HG03558 (cell line): ENCODE measurements around the gene TRIM47.
"Not testable (repeated sequence)": the region's sequence is repeated elsewhere in the genome, so short reads cannot be mapped to it uniquely, and the experiment has no call there.

Source experiments
- ATAC-seq: cut with Tn5 transposase; IDR thresholded peaks from one replicate; pipeline ENCODE4 v1.9.1; 2021; ENCODE audit warnings: moderate number of reproducible peaks; ENCODE audit not compliant: unreplicated experiment; ENCODE audit errors: extremely low read depth

Gene TRIM47

GRCh38 chr17:75892556-75893224, 14.3 kb upstream of the TRIM47 start:
- no peak for ATAC-seq

GRCh38 chr17:75891605-75892555, 13.5 kb upstream of the TRIM47 start:
- ATAC-seq: no peak

DNA sequence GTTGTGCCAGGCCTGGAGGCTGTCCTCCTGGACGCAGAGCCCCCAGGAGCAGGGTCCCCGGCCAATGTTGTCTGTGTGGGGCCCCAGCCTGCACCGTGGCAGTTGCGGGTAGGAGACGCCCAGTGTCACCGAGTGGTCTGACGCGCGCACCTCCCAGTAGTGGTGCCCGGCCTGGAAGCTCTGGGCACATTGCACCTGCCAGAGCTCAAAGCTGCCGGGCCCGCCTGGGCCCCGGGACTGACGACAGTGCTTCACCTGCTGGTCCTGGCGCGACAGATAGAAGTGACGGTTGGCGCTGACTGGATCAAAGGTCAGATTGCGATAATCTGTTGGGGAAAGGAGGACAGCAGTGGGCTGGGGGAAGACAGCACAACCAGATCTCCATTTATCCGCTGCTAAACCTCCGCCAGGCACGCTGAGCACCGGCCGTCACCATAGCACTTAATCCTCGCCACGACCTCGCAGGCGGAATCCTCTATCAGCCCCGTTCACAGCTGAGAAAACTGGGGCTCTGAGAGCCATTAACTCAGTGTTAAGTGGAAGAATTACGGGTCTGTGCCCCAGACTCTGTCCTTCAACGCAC, 12.7 kb upstream of the TRIM47 start:
- no peak for ATAC-seq

- no peak for ATAC-seq
Observed at GRCh38 chr17:75889454-75889853, 11.1 kb upstream of the TRIM47 start.

DNA sequence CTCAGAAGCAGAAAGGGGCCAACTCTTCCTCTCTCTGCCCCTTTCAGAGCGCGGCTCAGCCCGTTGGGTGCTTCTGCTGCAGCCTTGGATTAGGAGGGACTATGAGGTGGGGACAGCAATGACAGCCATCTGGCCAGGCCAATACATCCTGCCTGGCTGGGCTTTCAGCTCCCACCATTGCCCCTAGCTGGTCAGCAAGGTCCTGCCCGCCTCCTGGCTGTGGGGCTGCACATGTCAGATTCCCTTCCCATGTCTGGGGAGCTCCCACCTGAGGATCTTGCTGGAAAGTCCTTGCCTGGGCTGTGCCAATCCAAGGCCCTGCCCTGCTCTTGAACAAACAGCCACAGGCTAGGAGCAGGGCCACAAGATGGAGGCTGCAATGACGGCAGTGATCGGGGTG, 10.1 kb upstream of the TRIM47 start:
- no peak for ATAC-seq

- ATAC-seq: not testable (repeated sequence)
Observed at GRCh38 chr17:75885860-75886259, 7.5 kb upstream of the TRIM47 start.

DNA sequence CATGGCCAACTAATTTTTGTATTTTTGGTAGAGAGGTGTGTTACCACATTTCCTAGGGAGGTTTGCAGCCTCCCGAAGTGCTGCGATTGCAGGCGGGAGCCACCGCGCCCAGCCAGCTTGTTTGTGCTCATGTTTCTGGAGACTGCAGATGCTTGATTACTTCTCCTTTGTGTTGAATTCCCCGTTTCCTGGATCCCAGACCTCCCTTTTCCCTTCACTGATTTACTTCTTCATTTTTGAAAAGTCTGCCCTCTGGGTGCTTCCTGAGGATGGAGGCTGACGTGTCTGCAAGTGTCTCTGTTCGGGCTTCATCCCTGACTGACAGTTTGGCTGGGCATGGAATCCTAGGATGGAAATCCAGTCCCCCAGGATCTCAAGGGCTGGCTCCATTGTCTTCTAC, 7.0 kb upstream of the TRIM47 start:
- ATAC-seq: no peak

DNA sequence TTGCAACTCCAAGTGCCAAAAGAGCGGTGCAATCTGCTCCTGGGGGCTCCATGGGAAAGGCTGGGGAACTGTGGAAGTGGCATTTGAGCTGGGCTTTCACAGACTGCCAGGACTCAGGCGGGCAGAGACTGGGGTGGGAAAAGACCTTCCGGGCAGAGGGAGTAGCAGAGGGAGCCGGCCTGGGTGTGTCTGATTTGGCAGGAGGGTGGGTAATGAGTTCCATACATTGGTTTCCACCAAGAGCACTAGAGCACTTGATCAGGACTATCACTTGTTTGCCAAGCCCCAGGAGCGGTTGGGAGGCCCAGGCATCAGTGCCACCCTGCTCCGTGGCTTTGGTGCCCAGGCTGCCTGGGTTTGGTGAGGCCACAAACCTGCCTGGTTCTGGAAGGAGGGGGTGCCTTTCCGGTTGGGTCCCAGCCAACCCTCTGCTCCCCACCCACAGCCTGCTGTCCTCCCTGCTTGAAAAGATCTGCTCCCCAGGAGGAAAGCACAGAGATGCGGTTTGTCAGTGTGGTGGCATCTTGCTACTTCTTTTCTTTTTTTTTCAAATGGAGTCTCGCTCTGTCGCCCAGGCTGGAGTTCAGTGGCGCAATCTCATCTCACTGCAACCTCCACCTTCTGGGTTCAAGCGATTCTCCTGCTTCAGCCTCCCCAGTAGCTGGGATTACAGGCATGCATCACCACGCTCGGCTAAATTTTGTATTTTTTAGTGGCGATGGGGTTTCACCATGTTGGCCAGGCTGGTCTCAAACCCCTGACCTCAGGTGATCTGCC, 3.5 kb upstream of the TRIM47 start:
- no peak for ATAC-seq

DNA sequence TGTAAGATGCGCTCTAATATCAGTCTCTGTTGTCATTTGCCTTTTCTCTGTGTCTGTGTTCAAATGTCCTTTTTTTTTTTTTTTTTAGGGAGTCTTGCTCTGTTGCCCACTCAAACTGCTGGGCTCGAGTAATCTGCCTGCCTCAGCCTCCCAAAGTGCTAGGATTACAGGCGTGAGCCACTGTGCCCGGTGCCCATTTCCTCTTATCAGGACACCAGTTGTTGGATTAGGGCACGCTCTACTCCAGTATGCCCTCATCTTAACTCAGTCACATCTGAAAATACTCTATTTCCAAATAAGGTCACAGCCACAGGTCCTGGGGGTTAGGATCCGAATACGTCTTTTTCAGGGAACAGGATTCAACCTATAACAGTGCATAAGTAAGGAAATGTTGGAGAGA, 1.9 kb upstream of the TRIM47 start:
- ATAC-seq: no peak

- no peak for ATAC-seq
Observed at GRCh38 chr17:75877752-75878173, 618 bp downstream of the TRIM47 start.

- no peak for ATAC-seq
Observed at GRCh38 chr17:75876938-75877751, 1.2 kb downstream of the TRIM47 start.

- ATAC-seq: no peak
Observed at GRCh38 chr17:75876190-75876937, 2.0 kb downstream of the TRIM47 start.

- no peak for ATAC-seq
Observed at GRCh38 chr17:75875940-75876189, 2.5 kb downstream of the TRIM47 start.

DNA sequence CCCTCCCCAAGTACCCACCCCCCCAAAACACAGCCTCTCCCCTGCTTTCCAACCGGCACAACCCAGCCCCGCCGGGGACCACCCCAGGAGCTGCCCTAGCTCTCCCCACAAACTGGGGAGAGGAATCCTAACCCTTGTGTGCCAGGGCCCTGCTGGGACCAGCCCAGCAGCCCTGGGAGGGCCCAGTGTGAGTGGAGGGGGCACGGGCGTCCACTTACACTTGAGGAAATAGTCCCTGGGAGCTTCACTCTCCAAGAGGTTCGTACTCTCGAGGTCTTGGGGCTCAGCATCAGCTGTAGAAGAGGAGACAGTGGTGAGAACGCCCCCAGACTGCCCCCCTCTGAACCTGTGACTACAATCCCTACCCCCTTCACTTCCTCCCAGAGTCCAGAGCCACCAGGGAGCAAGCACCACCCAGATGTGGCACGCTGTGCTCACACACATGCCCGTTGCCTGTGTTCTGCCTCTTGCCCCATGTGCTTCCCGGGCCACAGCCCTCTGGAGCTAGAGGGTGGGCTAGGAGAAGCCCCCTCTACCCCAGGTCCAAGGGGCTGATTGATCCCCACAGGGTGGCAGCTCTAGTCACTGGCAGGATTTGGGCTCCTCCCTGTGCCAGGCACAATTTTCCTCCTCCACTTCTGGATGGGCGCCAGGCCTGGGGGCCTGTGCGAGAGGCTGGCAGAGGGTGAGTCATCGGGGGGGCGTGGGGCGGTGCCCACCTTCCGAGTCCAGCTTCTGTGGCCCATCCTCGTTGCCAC, 3.0 kb downstream of the TRIM47 start:
- ATAC-seq: no peak

DNA sequence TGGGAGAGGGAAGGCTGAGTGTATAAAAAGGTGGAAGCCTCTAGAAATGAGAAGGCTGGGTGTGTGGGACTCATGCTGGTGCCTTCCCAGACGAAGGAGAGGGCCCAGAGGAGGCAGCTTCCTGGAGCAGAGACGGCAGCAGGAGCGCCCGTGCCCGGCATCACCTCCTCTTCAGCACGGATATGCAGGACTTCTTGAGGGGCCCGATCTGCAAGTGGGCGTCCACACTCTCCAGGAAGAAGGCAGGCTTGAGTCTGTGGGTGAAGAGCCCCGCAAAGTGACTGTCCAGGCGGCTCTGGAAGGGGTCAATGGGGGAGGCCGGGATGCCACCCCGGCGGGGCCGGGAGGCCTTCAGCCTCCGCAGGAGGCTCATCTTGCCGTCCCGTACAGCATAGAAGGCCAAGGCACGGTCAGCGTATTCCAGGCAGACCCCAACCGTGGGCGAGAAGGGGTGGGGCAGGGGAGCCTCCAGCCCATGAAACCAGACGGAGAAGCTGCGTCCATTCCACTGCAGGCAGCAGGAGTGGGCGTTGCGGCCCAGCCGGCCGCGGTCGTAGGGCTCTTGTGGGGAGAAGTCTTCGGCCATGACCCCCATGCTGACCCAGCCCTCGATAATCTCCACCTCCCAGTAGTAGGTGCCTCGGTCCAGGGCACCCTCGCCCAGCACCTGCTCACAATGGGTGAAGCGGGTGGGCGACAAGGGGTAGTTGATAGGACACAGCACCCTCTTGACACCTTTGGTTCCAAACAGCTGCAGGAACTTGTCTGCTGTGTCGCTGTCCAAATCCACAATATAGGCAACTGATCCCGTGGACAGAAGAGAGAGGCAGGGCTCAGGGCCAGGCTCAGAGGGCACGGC, 3.8 kb downstream of the TRIM47 start:
- no peak for ATAC-seq

DNA sequence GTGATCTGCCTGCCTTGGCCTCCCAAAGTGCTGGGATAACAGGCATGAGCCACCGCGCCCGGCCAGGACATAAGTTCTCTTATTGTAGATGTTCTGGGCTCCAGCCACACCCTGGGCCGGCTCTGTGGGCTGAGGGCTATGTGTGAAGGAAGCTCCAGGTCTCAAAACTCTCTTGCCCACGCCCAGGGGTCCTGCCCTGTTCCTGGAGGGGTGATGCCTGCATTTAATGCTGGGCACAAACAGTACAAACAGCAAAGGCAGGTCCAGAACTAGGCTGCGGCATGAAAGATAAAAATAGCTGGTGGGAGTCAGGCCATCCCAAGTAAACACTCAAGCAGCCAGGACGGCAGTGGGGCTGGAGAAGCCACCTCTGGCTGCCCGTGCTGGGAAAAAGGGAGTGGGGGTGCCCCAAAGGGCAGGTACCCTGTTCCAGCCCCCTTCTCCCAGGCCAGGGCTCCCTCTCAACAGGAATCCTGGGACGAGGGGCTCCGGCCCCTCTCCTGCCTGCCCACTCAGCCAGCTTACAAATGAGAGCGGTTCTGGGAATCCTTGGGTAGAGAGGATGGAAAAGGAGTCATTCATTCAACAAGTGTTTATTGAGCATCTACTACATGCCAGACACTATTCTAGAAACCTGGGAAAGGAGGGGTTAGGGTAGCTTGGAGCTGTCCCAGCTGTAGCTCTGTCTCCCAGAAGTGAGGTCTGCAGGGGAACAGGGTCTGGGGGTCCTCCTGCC, 4.6 kb downstream of the TRIM47 start:
- ATAC-seq: no peak
